Astrocyte (in vitro differentiated cells and primary cell): Measurements from ENCODE around the gene STAU1.

Experiments used
- CTCF ChIP-seq: IDR thresholded peaks from 2 replicates; pipeline ENCODE4 v1.5.1; 2011; ENCODE audit warnings: low read depth, mild to moderate bottlenecking, inconsistent platforms, low read length, moderate library complexity; ENCODE audit not compliant: insufficient read depth
- EZH2 ChIP-seq: IDR thresholded peaks from 2 replicates; pipeline ENCODE4 v1.6.1; 2012; ENCODE audit warnings: mild to moderate bottlenecking, low read length, inconsistent platforms; ENCODE audit not compliant: insufficient read depth

GRCh38 chr20:49199729-49200293, 11.7 kb upstream of the STAU1 start:
- TF ChIP-seq CTCF (no peak), EZH2 (no peak)
